ENCODE data around the gene CYFIP1.
A peak's percentile ranks its signal among the peaks of the same experiment; 100 is the strongest.

Gene CYFIP1

DNA sequence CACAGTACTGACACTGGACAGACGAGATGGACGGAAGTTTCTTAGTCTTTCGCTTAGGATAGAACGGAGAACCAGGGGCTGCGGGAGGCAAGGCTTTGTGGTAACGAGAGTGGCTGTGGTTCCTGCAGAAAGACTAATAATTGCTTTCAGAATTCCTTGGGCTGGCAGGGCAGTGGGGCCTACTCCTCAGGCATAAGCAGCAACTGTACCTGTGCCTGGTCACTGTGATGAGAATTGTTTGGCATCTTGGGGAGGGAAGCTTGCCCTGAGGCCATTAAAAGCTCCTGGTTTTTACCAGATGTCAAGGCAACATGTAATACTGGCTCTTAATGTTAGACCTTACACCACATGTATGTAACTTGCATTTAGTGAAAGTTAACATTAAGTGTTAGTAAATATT lies 134.1 kb downstream of the CYFIP1 start:
- no peak for TF ChIP-seq CEBPB (IDR thresholded peaks at IDR 0.05)
- TF ChIP-seq CREB1 (IDR thresholded peaks at IDR 0.05; ENCODE audit: low read depth): no peak
- no peak for TF ChIP-seq TAF1 (IDR thresholded peaks at IDR 0.05; ENCODE audit: low read depth)
- no peak for TF ChIP-seq RAD21 (IDR thresholded peaks at IDR 0.05; ENCODE audit: low read depth)
- no peak for TF ChIP-seq EGR1 (IDR thresholded peaks at IDR 0.05)
- no peak for TF ChIP-seq ZBTB7A (IDR thresholded peaks at IDR 0.05; ENCODE audit: low read depth)
- TF ChIP-seq TEAD4 (IDR thresholded peaks at IDR 0.05): no peak
- TF ChIP-seq, protein P1, sequence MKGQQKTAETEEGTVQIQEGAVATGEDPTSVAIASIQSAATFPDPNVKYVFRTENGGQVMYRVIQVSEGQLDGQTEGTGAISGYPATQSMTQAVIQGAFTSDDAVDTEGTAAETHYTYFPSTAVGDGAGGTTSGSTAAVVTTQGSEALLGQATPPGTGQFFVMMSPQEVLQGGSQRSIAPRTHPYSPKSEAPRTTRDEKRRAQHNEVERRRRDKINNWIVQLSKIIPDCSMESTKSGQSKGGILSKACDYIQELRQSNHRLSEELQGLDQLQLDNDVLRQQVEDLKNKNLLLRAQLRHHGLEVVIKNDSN (IDR thresholded peaks at IDR 0.05): no peak
- TF ChIP-seq, protein P2, sequence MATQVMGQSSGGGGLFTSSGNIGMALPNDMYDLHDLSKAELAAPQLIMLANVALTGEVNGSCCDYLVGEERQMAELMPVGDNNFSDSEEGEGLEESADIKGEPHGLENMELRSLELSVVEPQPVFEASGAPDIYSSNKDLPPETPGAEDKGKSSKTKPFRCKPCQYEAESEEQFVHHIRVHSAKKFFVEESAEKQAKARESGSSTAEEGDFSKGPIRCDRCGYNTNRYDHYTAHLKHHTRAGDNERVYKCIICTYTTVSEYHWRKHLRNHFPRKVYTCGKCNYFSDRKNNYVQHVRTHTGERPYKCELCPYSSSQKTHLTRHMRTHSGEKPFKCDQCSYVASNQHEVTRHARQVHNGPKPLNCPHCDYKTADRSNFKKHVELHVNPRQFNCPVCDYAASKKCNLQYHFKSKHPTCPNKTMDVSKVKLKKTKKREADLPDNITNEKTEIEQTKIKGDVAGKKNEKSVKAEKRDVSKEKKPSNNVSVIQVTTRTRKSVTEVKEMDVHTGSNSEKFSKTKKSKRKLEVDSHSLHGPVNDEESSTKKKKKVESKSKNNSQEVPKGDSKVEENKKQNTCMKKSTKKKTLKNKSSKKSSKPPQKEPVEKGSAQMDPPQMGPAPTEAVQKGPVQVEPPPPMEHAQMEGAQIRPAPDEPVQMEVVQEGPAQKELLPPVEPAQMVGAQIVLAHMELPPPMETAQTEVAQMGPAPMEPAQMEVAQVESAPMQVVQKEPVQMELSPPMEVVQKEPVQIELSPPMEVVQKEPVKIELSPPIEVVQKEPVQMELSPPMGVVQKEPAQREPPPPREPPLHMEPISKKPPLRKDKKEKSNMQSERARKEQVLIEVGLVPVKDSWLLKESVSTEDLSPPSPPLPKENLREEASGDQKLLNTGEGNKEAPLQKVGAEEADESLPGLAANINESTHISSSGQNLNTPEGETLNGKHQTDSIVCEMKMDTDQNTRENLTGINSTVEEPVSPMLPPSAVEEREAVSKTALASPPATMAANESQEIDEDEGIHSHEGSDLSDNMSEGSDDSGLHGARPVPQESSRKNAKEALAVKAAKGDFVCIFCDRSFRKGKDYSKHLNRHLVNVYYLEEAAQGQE (IDR thresholded peaks at IDR 0.05; ENCODE audit: low read depth): no peak
- TF ChIP-seq EP300 (IDR thresholded peaks at IDR 0.05; ENCODE audit: borderline replicate concordance): no peak
- TF ChIP-seq TCF12 (IDR thresholded peaks at IDR 0.05; ENCODE audit: low read depth): no peak
- TF ChIP-seq, protein P3, sequence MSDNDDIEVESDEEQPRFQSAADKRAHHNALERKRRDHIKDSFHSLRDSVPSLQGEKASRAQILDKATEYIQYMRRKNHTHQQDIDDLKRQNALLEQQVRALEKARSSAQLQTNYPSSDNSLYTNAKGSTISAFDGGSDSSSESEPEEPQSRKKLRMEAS (IDR thresholded peaks at IDR 0.05): no peak

DNA sequence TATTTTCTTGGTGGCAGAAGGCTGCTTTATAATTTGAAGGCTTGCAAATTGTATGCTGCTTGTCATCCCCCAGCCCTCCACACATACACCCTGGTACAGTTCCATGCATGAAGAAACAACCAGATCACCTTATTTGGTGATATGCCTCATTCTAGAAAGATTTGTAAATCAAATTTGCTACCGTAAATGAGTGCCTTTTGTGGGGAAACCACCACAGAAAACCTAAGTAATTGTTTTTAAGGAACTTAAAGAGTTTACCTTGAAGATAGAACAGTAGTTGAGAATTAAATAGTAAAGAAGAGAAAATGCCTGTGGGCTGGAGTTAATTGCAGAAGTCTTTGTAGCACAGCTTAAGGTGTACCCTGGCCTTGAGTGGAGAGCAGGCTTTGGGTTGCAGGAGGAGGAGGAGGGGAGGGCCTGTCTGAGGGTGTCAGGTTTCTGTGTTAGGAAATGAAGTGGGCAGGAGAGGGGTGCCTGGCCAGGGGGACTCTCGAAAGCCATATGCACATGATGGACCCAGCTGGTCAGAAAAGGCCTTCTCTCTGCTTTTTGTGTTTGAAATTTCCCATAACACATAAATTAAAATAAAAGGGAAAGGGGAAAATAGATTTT lies 134.8 kb downstream of the CYFIP1 start:
- TF ChIP-seq ZBTB7A (IDR thresholded peaks at IDR 0.05; ENCODE audit: low read depth) (no peak), CEBPB (IDR thresholded peaks at IDR 0.05) (0 out of 2 replicates have a peak, but pooled peaks have one; percentile 7)

DNA sequence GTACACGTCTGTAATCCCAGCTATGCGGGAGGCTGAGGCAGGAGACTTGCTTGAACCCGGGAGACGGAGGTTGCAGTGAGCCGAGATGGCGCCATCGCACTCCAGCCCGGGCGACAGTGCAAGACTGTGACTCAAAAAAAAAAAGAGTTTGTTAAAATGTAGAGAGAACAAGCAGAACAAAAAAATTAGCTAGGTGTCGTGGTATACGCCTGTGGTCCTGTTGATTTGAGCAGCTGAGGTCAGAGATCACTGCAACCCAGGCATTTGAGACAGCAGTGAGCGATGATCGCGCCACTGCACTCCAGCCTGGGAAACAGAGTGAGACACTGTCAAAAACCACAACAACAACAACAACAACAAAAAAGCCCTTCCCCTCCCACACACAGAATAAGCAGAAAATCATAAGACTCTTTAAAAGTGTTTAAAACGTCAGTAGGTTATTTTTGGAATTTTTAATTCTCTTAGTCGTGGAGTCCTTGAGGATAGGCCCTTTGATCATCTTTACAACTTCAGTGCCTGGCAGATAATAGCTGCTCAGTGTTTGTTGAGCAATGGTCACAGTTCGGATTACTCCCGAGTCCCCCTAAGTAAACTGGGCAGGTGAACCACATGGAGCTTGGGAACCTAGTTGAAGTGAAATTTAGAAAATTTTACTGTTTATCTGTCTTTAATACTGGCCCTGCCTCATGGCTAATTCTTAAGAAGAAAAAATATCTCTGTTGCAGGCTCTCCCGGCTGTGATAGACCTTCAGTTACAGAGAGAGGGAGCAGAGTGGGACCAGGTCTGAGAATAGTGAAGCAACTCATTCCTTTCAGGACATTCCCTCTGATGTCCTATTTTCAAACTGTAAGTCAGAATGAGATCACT lies 135.5 kb downstream of the CYFIP1 start:
- no peak for TF ChIP-seq ZBTB7A (IDR thresholded peaks at IDR 0.05; ENCODE audit: low read depth)
- TF ChIP-seq YY1 (IDR thresholded peaks at IDR 0.05; ENCODE audit: low read depth): no peak
- TF ChIP-seq EP300 (IDR thresholded peaks at IDR 0.05; ENCODE audit: borderline replicate concordance): no peak

DNA sequence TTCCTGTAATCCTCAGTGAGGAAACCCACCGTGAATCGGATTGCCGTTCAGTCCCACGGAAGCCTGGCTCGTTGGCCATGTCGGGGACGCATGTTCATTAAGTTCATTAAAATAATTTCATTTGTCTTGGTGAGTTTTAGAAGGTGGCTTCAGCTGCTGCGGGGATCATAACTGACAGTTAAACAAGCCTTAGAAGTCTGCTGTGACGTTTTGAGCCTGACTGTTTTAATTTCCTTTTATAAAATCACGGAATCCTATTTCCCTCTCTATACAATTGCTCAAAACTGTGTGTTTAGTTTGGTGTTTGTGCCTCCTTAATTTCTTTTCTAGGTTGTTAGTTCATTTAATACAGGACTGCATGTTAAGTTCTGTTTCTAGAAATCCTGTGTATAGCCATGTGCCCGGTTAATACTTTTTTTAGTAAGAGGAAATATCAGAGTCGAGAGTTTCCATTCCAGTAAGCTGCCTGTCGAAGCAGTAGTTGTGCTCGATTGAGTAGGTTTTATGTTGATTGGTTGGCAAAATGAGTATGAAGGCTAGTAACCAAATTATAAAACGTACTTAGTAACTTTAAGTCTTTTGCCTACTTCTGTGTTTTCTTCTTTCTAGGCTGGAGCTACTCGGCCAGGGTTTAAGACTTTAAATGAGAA lies 141.0 kb downstream of the CYFIP1 start:
- TF ChIP-seq, protein P2 (IDR thresholded peaks at IDR 0.05; ENCODE audit: low read depth): no peak
- no peak for TF ChIP-seq CEBPB (IDR thresholded peaks at IDR 0.05)
- TF ChIP-seq YY1 (IDR thresholded peaks at IDR 0.05; ENCODE audit: low read depth): no peak
- TF ChIP-seq, protein P3 (IDR thresholded peaks at IDR 0.05): no peak
- TF ChIP-seq, protein P1 (IDR thresholded peaks at IDR 0.05): no peak
- TF ChIP-seq FOXM1 (IDR thresholded peaks at IDR 0.05; ENCODE audit: borderline replicate concordance, low read depth): no peak
- TF ChIP-seq TCF12 (IDR thresholded peaks at IDR 0.05; ENCODE audit: low read depth): no peak

DNA sequence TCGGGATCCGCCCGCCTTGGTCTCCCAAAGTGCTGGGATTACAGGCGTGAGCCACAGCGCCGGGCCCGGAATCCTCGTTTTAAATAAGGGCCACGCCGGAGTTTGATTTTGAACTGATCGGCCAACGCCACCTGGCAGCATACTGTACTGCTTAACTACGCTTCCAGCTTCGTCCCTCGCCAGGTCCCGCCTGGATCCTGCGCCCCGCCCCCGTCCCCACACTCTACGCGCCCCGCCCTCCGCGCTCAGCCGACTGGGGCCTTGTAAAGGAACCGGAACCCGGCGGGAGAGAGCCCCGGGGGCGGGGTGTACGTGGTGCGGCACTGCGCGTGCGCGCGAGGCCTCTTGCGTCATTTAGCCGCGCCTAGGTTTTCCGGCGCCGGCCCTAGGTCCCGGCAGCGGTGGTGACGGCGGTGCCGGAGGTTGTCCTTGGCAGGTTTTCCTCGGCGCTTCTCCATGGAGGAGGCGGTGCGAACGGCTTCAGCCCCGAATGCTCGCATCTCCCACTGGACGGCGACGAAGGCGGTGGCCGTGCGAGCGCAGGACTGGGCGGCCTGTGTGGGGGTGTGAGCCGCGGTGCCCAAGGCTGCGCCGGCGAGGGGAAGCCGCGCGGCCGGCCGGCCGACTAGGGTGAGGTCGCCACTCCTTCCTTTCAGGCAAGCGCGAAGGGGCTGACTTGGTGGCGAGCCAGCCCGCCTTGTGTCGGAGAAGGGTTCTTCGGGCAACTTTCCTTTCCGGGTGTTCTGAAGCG lies 141.7 kb downstream of the CYFIP1 start, which contains the start of gene NIPA2:
TSS of gene NIPA2 (plus strand) at position 375 of the 751 bp plus-strand sequence. CDS start 13,066 bp downstream, outside the sequence.
- TF ChIP-seq YY1 (IDR thresholded peaks at IDR 0.05; ENCODE audit: low read depth) (peak; percentile 67), EP300 (IDR thresholded peaks at IDR 0.05; ENCODE audit: borderline replicate concordance) (no peak), RAD21 (IDR thresholded peaks at IDR 0.05; ENCODE audit: low read depth) (peak; percentile 20; the same call in 1 of the 2 replicates), CREB1 (IDR thresholded peaks at IDR 0.05; ENCODE audit: low read depth) (peak; percentile 92), EGR1 (IDR thresholded peaks at IDR 0.05) (0 out of 2 replicates have a peak, but pooled peaks have one; percentile 5), TEAD4 (IDR thresholded peaks at IDR 0.05) (0 out of 2 replicates have a peak, but pooled peaks have one; percentile 6), TCF12 (IDR thresholded peaks at IDR 0.05; ENCODE audit: low read depth) (no peak), CEBPB (IDR thresholded peaks at IDR 0.05) (0 out of 2 replicates have a peak, but pooled peaks have one; percentile 23), ZBTB7A (IDR thresholded peaks at IDR 0.05; ENCODE audit: low read depth) (peak; percentile 41; the same call in 1 of the 2 replicates), FOXM1 (IDR thresholded peaks at IDR 0.05; ENCODE audit: borderline replicate concordance, low read depth) (no peak), NFIC (IDR thresholded peaks at IDR 0.05) (peak; percentile 46), TAF1 (IDR thresholded peaks at IDR 0.05; ENCODE audit: low read depth) (peak; percentile 88)
- TF ChIP-seq, protein P3 (IDR thresholded peaks at IDR 0.05): peak; percentile 52; the same call in 1 of the 2 replicates
- TF ChIP-seq, protein P1 (IDR thresholded peaks at IDR 0.05): no peak
- TF ChIP-seq, protein P2 (IDR thresholded peaks at IDR 0.05; ENCODE audit: low read depth): no peak
